H1 (cell line): ENCODE measurements around the gene GRAMD2A. TPM values are rescaled to one million over a fixed set of nuclear protein-coding genes. Genes with fewer than 3 reads are reported as not detected.

ENCODE experiments used
- CTCF ChIA-PET: fragments of 300-600 bp; sonication (Branson Sonifier 250); formaldehyde crosslinking; loops from one replicate; lab custom pipeline; 2021; ENCODE audit not compliant: partially characterized antibody; lab: Charles Lee
- POLR2A ChIA-PET: fragments of 300-600 bp; sonication (Branson Sonifier 250); formaldehyde crosslinking; loops from one replicate; lab custom pipeline; 2021; ENCODE audit warnings: inconsistent platforms; ENCODE audit not compliant: partially characterized antibody; lab: Charles Lee
- DNase-seq, 2 experiments: peaks; one replicate each; pipeline versions ENCODE4 v3.0.0 to v3.0.0-alpha.2; 2010 to 2022; ENCODE audit warnings: low spot score in 2 of 2, low read depth in 1 of 2, mixed read lengths in 1 of 2
- FAIRE-seq: peaks from 2 replicates; lab custom pipeline; 2011; peaks lifted over from hg19 to GRCh38; lab: Jason Lieb, UNC
- H2AFZ ChIP-seq: 2 replicates; pipeline ENCODE4 v1.8.1; 2012; ENCODE audit warnings: low read length, inconsistent platforms
- H2AK5ac ChIP-seq: 2 replicates; pipeline ENCODE4 v1.6.1; 2013; ENCODE audit warnings: low read depth, low read length
- H2BK120ac ChIP-seq: replicated peaks from 2 replicates; pipeline ENCODE3; 2013; ENCODE audit warnings: low read depth, low read length, inconsistent platforms
- H2BK12ac ChIP-seq: 2 replicates; pipeline ENCODE4 v1.6.1; 2013; ENCODE audit warnings: low read depth, low read length
- H2BK15ac ChIP-seq: 2 replicates; pipeline ENCODE4 v1.6.1; 2013; ENCODE audit warnings: low read length
- H2BK20ac ChIP-seq: 2 replicates; pipeline ENCODE4 v1.6.1; 2013; ENCODE audit warnings: low read length
- H2BK5ac ChIP-seq: 2 replicates; pipeline ENCODE4 v1.6.1; 2013; ENCODE audit warnings: low read depth, low read length
- H3K14ac ChIP-seq: 2 replicates; pipeline ENCODE4 v1.6.1; 2013; ENCODE audit warnings: inconsistent platforms; ENCODE audit not compliant: insufficient read length
- H3K18ac ChIP-seq: 2 replicates; pipeline ENCODE4 v1.6.1; 2013; ENCODE audit warnings: low read length; ENCODE audit errors: extremely low read depth
- H3K23ac ChIP-seq: 2 replicates; pipeline ENCODE4 v1.6.1; 2013; ENCODE audit warnings: inconsistent platforms; ENCODE audit not compliant: insufficient read length
- H3K23me2 ChIP-seq: 2 replicates; pipeline ENCODE4 v1.6.1; 2013; ENCODE audit warnings: low read depth, low read length
- H3K27ac ChIP-seq: 2 replicates; pipeline ENCODE4 v1.6.1; 2011; ENCODE audit warnings: low read depth, low read length, inconsistent platforms
- H3K27me3 ChIP-seq, 4 experiments: replicated peaks in 1 of 4; 1 replicate in 1 of 4; 2 replicates in 3 of 4; pipeline versions ENCODE4 v1.6.1 to v1.8.1; 2011 to 2013; ENCODE audit warnings: low read length in 3 of 4, mild to moderate bottlenecking in 3 of 4, inconsistent platforms in 2 of 4, mixed read lengths in 2 of 4, moderate library complexity in 1 of 4; ENCODE audit not compliant: control insufficient read depth in 3 of 4, insufficient read depth in 3 of 4; ENCODE audit errors: extremely low read depth in 1 of 4
- H3K36me3 ChIP-seq, 4 experiments: 2 replicates each; pipeline versions ENCODE4 v1.6.1 to v1.8.1; 2011 to 2013; ENCODE audit warnings: mild to moderate bottlenecking in 4 of 4, low read length in 3 of 4, moderate library complexity in 2 of 4, control low read depth in 1 of 4, inconsistent platforms in 1 of 4; ENCODE audit not compliant: insufficient read depth in 4 of 4, control insufficient read depth in 2 of 4
- H3K4ac ChIP-seq: replicated peaks from 2 replicates; pipeline ENCODE3; 2013; ENCODE audit warnings: low read length, low read depth, mixed read lengths, inconsistent platforms; ENCODE audit not compliant: insufficient read length
- H3K4me1 ChIP-seq, 4 experiments: replicated peaks in 1 of 4; 1 replicate in 1 of 4; 2 replicates in 3 of 4; pipeline versions ENCODE4 v1.6.1 to v1.8.1; 2011 to 2013; ENCODE audit warnings: low read length in 3 of 4, inconsistent platforms in 2 of 4, mixed read lengths in 1 of 4; ENCODE audit not compliant: insufficient read depth in 4 of 4, control insufficient read depth in 3 of 4
- H3K4me2 ChIP-seq, 2 experiments: 2 replicates each; pipeline versions ENCODE4 v1.6.1 to v1.8.1; 2011 to 2013; ENCODE audit warnings: low read depth in 2 of 2, low read length in 2 of 2, control low read depth in 1 of 2, inconsistent platforms in 1 of 2, mild to moderate bottlenecking in 1 of 2; ENCODE audit not compliant: insufficient read depth in 1 of 2
- H3K4me3 ChIP-seq, 4 experiments: fragments of 200-600, 300-600 bp in 1 of 4; sonication (generic), shearing (Covaris generic), sonication (Bioruptor Twin) in 1 of 4; 2 replicates each; pipeline versions ENCODE4 v1.5.1 to v1.8.1; 2011 to 2016; ENCODE audit warnings: low read length in 4 of 4, low read depth in 3 of 4, control low read depth in 2 of 4, inconsistent platforms in 2 of 4, mild to moderate bottlenecking in 2 of 4, mixed read lengths in 1 of 4, moderate library complexity in 1 of 4; ENCODE audit not compliant: insufficient read depth in 2 of 4; ENCODE audit errors: extremely low read depth in 1 of 4
- H3K56ac ChIP-seq: replicated peaks from 2 replicates; pipeline ENCODE3; 2013; ENCODE audit warnings: low read depth, mild to moderate bottlenecking, mixed read lengths, low read length, inconsistent platforms; ENCODE audit not compliant: insufficient read length
- H3K79me1 ChIP-seq: 2 replicates; pipeline ENCODE4 v1.6.1; 2013; ENCODE audit warnings: low read depth, low read length, control low read depth
- H3K79me2 ChIP-seq, 2 experiments: 2 replicates each; pipeline versions ENCODE4 v1.6.1 to v1.8.1; 2012 to 2013; ENCODE audit warnings: low read length in 2 of 2, mild to moderate bottlenecking in 2 of 2, inconsistent platforms in 1 of 2; ENCODE audit not compliant: insufficient read depth in 2 of 2, control insufficient read depth in 1 of 2
- H3K9ac ChIP-seq, 4 experiments: replicated peaks in 1 of 4; 1 replicate in 1 of 4; 2 replicates in 3 of 4; pipeline versions ENCODE4 v1.6.1 to v1.8.1; 2011 to 2013; ENCODE audit warnings: low read depth in 3 of 4, low read length in 3 of 4, control low read depth in 2 of 4, mild to moderate bottlenecking in 2 of 4, moderate library complexity in 2 of 4, inconsistent platforms in 1 of 4; ENCODE audit errors: extremely low read depth in 1 of 4
- H3K9me3 ChIP-seq, 2 experiments: 2 replicates each; pipeline versions ENCODE4 v1.6.1 to v1.8.1; 2012 to 2013; ENCODE audit warnings: mild to moderate bottlenecking in 2 of 2, moderate library complexity in 2 of 2, control low read depth in 1 of 2, inconsistent platforms in 1 of 2, low read depth in 1 of 2, low read length in 1 of 2, mixed read lengths in 1 of 2; ENCODE audit not compliant: insufficient read depth in 2 of 2
- H4K20me1 ChIP-seq, 2 experiments: replicated peaks in 1 of 2; 2 replicates each; pipeline versions ENCODE3 to v1.8.1; 2011 to 2013; ENCODE audit warnings: inconsistent platforms in 2 of 2, low read length in 2 of 2, mild to moderate bottlenecking in 1 of 2; ENCODE audit not compliant: insufficient read depth in 2 of 2, control insufficient read depth in 1 of 2
- H4K5ac ChIP-seq: 2 replicates; pipeline ENCODE4 v1.6.1; 2013; ENCODE audit warnings: low read length, low read depth, mixed read lengths, inconsistent platforms; ENCODE audit not compliant: insufficient read length
- H4K8ac ChIP-seq: 2 replicates; pipeline ENCODE4 v1.8.0; 2013; ENCODE audit warnings: mild to moderate bottlenecking, moderate library complexity, low read length, inconsistent platforms; ENCODE audit not compliant: insufficient read depth; ENCODE audit errors: extremely low read depth
- H4K91ac ChIP-seq: replicated peaks from 2 replicates; pipeline ENCODE3; 2013; ENCODE audit warnings: low read length, mixed read lengths, inconsistent platforms; ENCODE audit not compliant: insufficient read length
- SAP30 ChIP-seq: fragments of 300-600 bp; sonication (generic); IDR thresholded peaks from 2 replicates; pipeline ENCODE4 v1.7.1; 2012; ENCODE audit warnings: low read length, moderate library complexity, mild to moderate bottlenecking, inconsistent platforms; ENCODE audit not compliant: insufficient read depth, insufficient replicate concordance
- polyA plus RNA-seq, 7 experiments: library from polyadenylated mRNA; depleted of rRNA in 3 of 7; stranded (reverse) in 5 of 7; unstranded in 2 of 7; fragments of >200 nt in 5 of 7; fragments of 200-250 nt in 2 of 7; gene quantifications; 1 replicate in 5 of 7; 2 replicates in 1 of 7; 4 replicates in 1 of 7; pipeline versions ENCODE4 v1.2.1 to v1.2.3, GENCODE V29; 2011 to 2013; ENCODE audit warnings: missing spikeins in 2 of 7, mixed read lengths in 2 of 7
- total RNA-seq: library from RNA; stranded (reverse); fragmentation: NEBNext Ultra II Directional; extraction: Animal tissue kit (Norgen Biotek cat#: 25700); gene quantifications from 2 replicates; pipeline ENCODE4 v1.2.1, GENCODE V29; 2021

GRAMD2A gene
- total and polyA plus RNA-seq, 2 of the 8 experiments (the other 6 are each of a cell fraction or from before 2014, with no cell fraction given), result 0.57 to 1.5 TPM

DNA sequence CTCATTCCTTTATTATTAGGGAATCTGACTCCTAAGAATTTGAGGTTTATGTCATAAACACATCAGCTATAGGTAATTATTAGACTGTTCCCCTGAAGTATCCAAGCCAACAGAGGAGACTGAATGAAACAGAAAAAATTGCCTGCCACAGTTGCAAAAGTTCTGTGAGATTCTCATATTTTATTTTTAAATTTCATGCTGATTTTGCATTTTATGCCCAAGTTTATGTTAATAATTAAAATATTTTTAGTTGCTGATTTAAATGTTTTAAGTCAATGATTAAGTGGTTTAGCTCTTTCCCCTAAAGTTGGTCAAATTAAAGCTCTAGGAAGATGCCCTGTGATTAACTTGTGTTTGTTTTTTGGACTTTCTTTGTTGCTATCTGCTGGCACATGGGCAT lies 69.2 kb downstream of the GRAMD2A start:
- Histone ChIP-seq H4K20me1 (no peaks in the 10 kb centered on the region), H3K79me1 (no peaks in the 10 kb centered on the region), H3K9ac (no peak overlapping the region), H3K4me2 (no peak overlapping the region), H3K14ac (no peak overlapping the region), H3K36me3 (no peaks in the 10 kb centered on the region), H3K23ac (no peak overlapping the region), H2BK20ac (no peak overlapping the region), H3K4me3 (no peak overlapping the region), H3K27me3 (no peaks in the 10 kb centered on the region), H4K5ac (no peak overlapping the region), H3K18ac (no peak overlapping the region), H2BK12ac (no peak overlapping the region), H3K4me1 (no peaks in the 10 kb centered on the region), H2AFZ (no peak overlapping the region), H3K4ac (no peak overlapping the region), H2AK5ac (no peak overlapping the region), H3K79me2 (no peaks in the 10 kb centered on the region), H2BK120ac (no peak overlapping the region), H3K56ac (no peak overlapping the region), H3K23me2 (no peaks in the 10 kb centered on the region), H3K9me3 (no peaks in the 10 kb centered on the region), H2BK5ac (no peak overlapping the region), H2BK15ac (no peak overlapping the region), H4K91ac (no peak overlapping the region), H4K8ac (no peak overlapping the region), H3K27ac (no peak overlapping the region)
- DNase-seq (no peak), FAIRE-seq (no peak)
- POLR2A ChIA-PET, result no interaction called here
- CTCF ChIA-PET, result interaction anchor here (1.4 kb wide), 1 partner anchor 50 kb away, joined by 4 read pairs; no protein-coding TSS in a partner anchor
- no peak for TF ChIP-seq SAP30
